ENCODE data around the gene CD53.

DNA sequence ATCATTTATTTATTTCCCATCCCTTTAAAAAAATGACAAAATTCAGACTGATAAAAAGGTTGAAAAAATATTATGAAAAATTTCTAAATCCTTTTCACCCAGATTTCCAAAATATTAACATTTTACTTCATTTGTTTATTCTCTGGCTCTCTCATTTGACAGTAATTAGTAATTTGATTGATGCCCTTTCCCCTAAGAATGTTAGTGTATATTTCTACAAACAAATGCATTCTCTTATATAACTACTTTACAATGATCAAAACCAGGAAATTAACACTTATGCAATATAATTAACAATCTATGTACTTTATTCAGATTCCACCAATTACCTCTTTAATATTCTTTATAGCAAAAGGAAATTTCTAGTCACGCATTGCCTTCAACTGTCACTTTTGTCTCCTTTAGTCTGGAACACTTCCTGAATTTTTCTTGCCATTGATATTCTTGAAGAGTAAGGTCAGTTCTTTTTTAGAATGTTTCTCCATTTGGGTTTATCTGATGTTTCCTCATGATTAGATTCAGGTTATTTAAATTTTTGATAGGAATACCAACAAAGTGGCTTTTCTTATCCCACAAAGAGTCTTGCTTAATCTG, 3.9 kb downstream of the CD53 start:
- TF ChIP-seq, protein P1, sequence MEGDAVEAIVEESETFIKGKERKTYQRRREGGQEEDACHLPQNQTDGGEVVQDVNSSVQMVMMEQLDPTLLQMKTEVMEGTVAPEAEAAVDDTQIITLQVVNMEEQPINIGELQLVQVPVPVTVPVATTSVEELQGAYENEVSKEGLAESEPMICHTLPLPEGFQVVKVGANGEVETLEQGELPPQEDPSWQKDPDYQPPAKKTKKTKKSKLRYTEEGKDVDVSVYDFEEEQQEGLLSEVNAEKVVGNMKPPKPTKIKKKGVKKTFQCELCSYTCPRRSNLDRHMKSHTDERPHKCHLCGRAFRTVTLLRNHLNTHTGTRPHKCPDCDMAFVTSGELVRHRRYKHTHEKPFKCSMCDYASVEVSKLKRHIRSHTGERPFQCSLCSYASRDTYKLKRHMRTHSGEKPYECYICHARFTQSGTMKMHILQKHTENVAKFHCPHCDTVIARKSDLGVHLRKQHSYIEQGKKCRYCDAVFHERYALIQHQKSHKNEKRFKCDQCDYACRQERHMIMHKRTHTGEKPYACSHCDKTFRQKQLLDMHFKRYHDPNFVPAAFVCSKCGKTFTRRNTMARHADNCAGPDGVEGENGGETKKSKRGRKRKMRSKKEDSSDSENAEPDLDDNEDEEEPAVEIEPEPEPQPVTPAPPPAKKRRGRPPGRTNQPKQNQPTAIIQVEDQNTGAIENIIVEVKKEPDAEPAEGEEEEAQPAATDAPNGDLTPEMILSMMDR (IDR thresholded peaks at IDR 0.05) = no peak
- no peak for TF ChIP-seq POLR2A (IDR thresholded peaks at IDR 0.05)

All from right lobe of liver (tissue), 4 donors.